ENCODE data around the gene CYP39A1.
"Not testable (repeated sequence)": the region's sequence is repeated elsewhere in the genome, so short reads cannot be mapped to it uniquely, and the experiment has no call there.

CYP39A1 gene

GRCh38 chr6:46651816-46652215, 802 bp downstream of the CYP39A1 start:
- H3K36me3 ChIP-seq = no peaks in the 10 kb centered on the region
- H3K4me1 ChIP-seq = peaks cover 6% of the 10 kb centered on the region; the same call in 1 of the 2 replicates
- no peak overlapping the region for H3K27ac ChIP-seq
- H4K20me1 ChIP-seq = no peaks in the 10 kb centered on the region
- H3K9me3 ChIP-seq = peaks cover 8% of the 10 kb centered on the region; the same call in 1 of the 2 replicates
- TF ChIP-seq Cebpa-rat (IDR thresholded peaks at IDR 0.05) = no peak
- no peak overlapping the region for H3K4me2 ChIP-seq
- no peak overlapping the region for H3K4me3 ChIP-seq
- no peak overlapping the region for H3K9ac ChIP-seq
- H3K27me3 ChIP-seq = peaks cover 20% of the 10 kb centered on the region

GRCh38 chr6:46651006-46651405, 1.6 kb downstream of the CYP39A1 start:
- no peaks in the 10 kb centered on the region for H4K20me1 ChIP-seq
- no peak overlapping the region for H3K27ac ChIP-seq
- peaks cover 6% of the 10 kb centered on the region; the same call in 1 of the 2 replicates for H3K4me1 ChIP-seq
- no peaks in the 10 kb centered on the region for H3K36me3 ChIP-seq
- H3K27me3 ChIP-seq = peaks cover 20% of the 10 kb centered on the region
- peaks cover 8% of the 10 kb centered on the region; the same call in 1 of the 2 replicates for H3K9me3 ChIP-seq
- no peak overlapping the region for H3K4me3 ChIP-seq
- no peak for TF ChIP-seq Cebpa-rat (IDR thresholded peaks at IDR 0.05)
- no peak overlapping the region for H3K9ac ChIP-seq
- no peak overlapping the region for H3K4me2 ChIP-seq

- Histone ChIP-seq H3K4me3 (no peak overlapping the region), H3K4me1 (peaks cover 6% of the 10 kb centered on the region; the same call in 1 of the 2 replicates), H3K27me3 (peaks cover 17% of the 10 kb centered on the region), H4K20me1 (no peaks in the 10 kb centered on the region), H3K36me3 (no peaks in the 10 kb centered on the region), H3K9ac (no peak overlapping the region), H3K9me3 (peaks cover 8% of the 10 kb centered on the region; the same call in 1 of the 2 replicates), H3K4me2 (no peak overlapping the region), H3K27ac (no peak overlapping the region)
- TF ChIP-seq Cebpa-rat (IDR thresholded peaks at IDR 0.05) = no peak
These were observed 3.6 kb downstream of the CYP39A1 start for GRCh38 chr6:46648869-46649492.

- H3K27me3 ChIP-seq, H3K4me1 ChIP-seq, H3K36me3 ChIP-seq, H3K9ac ChIP-seq, H3K4me2 ChIP-seq, H4K20me1 ChIP-seq, H3K27ac ChIP-seq, H3K9me3 ChIP-seq, H3K4me3 ChIP-seq: not testable (repeated sequence)
These were observed 4.5 kb downstream of the CYP39A1 start for GRCh38 chr6:46648108-46648507.

- no peaks in the 10 kb centered on the region for H3K9me3 ChIP-seq
- no peak overlapping the region for H3K27ac ChIP-seq
- no peaks in the 10 kb centered on the region for H3K4me1 ChIP-seq
- H3K27me3 ChIP-seq = no peaks in the 10 kb centered on the region
- no peaks in the 10 kb centered on the region for H4K20me1 ChIP-seq
- no peaks in the 10 kb centered on the region for H3K36me3 ChIP-seq
- no peak for TF ChIP-seq Cebpa-rat (IDR thresholded peaks at IDR 0.05)
- H3K9ac ChIP-seq = no peak overlapping the region
- no peak overlapping the region for H3K4me3 ChIP-seq
- no peak overlapping the region for H3K4me2 ChIP-seq
These were observed 7.4 kb downstream of the CYP39A1 start for GRCh38 chr6:46645265-46645664.

- no peak overlapping the region for H3K4me2 ChIP-seq
- no peaks in the 10 kb centered on the region for H3K36me3 ChIP-seq
- H3K9ac ChIP-seq = no peak overlapping the region
- TF ChIP-seq Cebpa-rat (IDR thresholded peaks at IDR 0.05) = no peak
- no peaks in the 10 kb centered on the region for H3K27me3 ChIP-seq
- H4K20me1 ChIP-seq = no peaks in the 10 kb centered on the region
- H3K9me3 ChIP-seq = no peaks in the 10 kb centered on the region
- no peak overlapping the region for H3K4me3 ChIP-seq
- no peak overlapping the region for H3K27ac ChIP-seq
- peaks cover under 1% of the 10 kb centered on the region; the same call in 1 of the 2 replicates for H3K4me1 ChIP-seq
These were observed 9.5 kb downstream of the CYP39A1 start for GRCh38 chr6:46642928-46643751.

GRCh38 chr6:46638650-46639049, 14.0 kb downstream of the CYP39A1 start:
- TF ChIP-seq Cebpa-rat (IDR thresholded peaks at IDR 0.05) = no peak
- Histone ChIP-seq H3K9me3 (no peaks in the 10 kb centered on the region), H3K36me3 (no peaks in the 10 kb centered on the region), H3K9ac (no peak overlapping the region), H3K27ac (no peak overlapping the region), H3K4me1 (peaks cover 7% of the 10 kb centered on the region; the same call in 1 of the 2 replicates), H3K4me3 (no peak overlapping the region), H3K27me3 (no peaks in the 10 kb centered on the region), H3K4me2 (no peak overlapping the region), H4K20me1 (no peaks in the 10 kb centered on the region)

- H3K4me2 ChIP-seq = no peak overlapping the region
- no peaks in the 10 kb centered on the region for H3K27me3 ChIP-seq
- H3K4me1 ChIP-seq = peaks cover 7% of the 10 kb centered on the region; the same call in 1 of the 2 replicates
- H3K9me3 ChIP-seq = no peaks in the 10 kb centered on the region
- H3K9ac ChIP-seq = no peak overlapping the region
- TF ChIP-seq Cebpa-rat (IDR thresholded peaks at IDR 0.05) = no peak
- no peaks in the 10 kb centered on the region for H4K20me1 ChIP-seq
- H3K36me3 ChIP-seq = no peaks in the 10 kb centered on the region
- no peak overlapping the region for H3K4me3 ChIP-seq
- H3K27ac ChIP-seq = no peak overlapping the region
These were observed 14.7 kb downstream of the CYP39A1 start for GRCh38 chr6:46637933-46638332.

GRCh38 chr6:46637145-46637544, 15.5 kb downstream of the CYP39A1 start:
- Histone ChIP-seq H3K4me3 (no peak overlapping the region), H3K9ac (no peak overlapping the region), H3K27ac (no peak overlapping the region), H3K36me3 (no peaks in the 10 kb centered on the region), H4K20me1 (no peaks in the 10 kb centered on the region), H3K4me1 (peaks cover 7% of the 10 kb centered on the region; the same call in 1 of the 2 replicates), H3K9me3 (no peaks in the 10 kb centered on the region), H3K27me3 (no peaks in the 10 kb centered on the region), H3K4me2 (no peak overlapping the region)
- no peak for TF ChIP-seq Cebpa-rat (IDR thresholded peaks at IDR 0.05)

- no peaks in the 10 kb centered on the region for H4K20me1 ChIP-seq
- H3K9me3 ChIP-seq = no peaks in the 10 kb centered on the region
- no peak overlapping the region for H3K27ac ChIP-seq
- no peak overlapping the region for H3K4me3 ChIP-seq
- H3K9ac ChIP-seq = no peak overlapping the region
- H3K4me1 ChIP-seq = peaks cover 7% of the 10 kb centered on the region; the same call in 1 of the 2 replicates
- no peak for TF ChIP-seq Cebpa-rat (IDR thresholded peaks at IDR 0.05)
- H3K4me2 ChIP-seq = no peak overlapping the region
- H3K36me3 ChIP-seq = no peaks in the 10 kb centered on the region
- H3K27me3 ChIP-seq = no peaks in the 10 kb centered on the region
These were observed 17.2 kb downstream of the CYP39A1 start for GRCh38 chr6:46635462-46635861.
